ENCODE results near the gene SPPL3.

SPPL3 gene

DNA sequence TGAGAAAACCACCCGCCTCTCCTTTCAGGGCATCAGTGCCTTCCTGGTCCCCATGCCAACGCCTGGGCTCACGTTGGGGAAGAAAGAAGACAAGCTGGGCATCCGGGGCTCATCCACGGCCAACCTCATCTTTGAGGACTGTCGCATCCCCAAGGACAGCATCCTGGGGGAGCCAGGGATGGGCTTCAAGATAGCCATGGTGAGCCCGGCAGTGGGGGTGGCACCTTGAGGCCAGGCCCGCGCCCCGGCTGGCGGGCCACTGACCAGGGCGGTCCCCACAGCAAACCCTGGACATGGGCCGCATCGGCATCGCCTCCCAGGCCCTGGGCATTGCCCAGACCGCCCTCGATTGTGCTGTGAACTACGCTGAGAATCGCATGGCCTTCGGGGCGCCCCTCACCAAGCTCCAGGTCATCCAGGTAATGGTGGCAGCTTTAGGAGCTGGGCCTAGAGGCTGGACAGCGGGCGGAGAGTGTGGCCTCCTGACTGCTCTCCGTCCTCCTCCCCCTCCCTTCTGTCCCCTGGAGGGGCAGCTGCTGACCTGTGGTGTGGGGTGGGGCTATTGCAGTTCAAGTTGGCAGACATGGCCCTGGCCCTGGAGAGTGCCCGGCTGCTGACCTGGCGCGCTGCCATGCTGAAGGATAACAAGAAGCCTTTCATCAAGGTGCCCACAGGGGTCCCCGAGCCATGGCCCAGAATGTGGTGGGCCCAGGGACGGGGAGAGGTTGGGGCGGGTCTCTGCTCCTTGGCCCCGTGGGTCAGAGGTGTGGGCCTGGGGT lies 165.7 kb downstream of the SPPL3 start:
- ATAC-seq: no peak
- TF ChIP-seq BACH2 (CRISPR knock-in tag; IDR thresholded peaks at IDR 0.05; ENCODE audit: borderline replicate concordance): no peak
- TF ChIP-seq ESRRG (CRISPR knock-in tag; IDR thresholded peaks at IDR 0.05): no peak
- TF ChIP-seq, protein P1, sequence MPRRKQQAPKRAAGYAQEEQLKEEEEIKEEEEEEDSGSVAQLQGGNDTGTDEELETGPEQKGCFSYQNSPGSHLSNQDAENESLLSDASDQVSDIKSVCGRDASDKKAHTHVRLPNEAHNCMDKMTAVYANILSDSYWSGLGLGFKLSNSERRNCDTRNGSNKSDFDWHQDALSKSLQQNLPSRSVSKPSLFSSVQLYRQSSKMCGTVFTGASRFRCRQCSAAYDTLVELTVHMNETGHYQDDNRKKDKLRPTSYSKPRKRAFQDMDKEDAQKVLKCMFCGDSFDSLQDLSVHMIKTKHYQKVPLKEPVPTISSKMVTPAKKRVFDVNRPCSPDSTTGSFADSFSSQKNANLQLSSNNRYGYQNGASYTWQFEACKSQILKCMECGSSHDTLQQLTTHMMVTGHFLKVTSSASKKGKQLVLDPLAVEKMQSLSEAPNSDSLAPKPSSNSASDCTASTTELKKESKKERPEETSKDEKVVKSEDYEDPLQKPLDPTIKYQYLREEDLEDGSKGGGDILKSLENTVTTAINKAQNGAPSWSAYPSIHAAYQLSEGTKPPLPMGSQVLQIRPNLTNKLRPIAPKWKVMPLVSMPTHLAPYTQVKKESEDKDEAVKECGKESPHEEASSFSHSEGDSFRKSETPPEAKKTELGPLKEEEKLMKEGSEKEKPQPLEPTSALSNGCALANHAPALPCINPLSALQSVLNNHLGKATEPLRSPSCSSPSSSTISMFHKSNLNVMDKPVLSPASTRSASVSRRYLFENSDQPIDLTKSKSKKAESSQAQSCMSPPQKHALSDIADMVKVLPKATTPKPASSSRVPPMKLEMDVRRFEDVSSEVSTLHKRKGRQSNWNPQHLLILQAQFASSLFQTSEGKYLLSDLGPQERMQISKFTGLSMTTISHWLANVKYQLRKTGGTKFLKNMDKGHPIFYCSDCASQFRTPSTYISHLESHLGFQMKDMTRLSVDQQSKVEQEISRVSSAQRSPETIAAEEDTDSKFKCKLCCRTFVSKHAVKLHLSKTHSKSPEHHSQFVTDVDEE (CRISPR knock-in tag; IDR thresholded peaks at IDR 0.05): no peak
- no peak for TF ChIP-seq ISL1 (CRISPR knock-in tag; IDR thresholded peaks at IDR 0.05)
- no peak for TF ChIP-seq TCF4 (CRISPR knock-in tag; IDR thresholded peaks at IDR 0.05; ENCODE audit: borderline replicate concordance)
- no peak for TF ChIP-seq ZNF565 (CRISPR knock-in tag; conservative IDR thresholded peaks at IDR 0.05; ENCODE audit: low read depth)
- TF ChIP-seq RARB (CRISPR knock-in tag; IDR thresholded peaks at IDR 0.05): no peak
- TF ChIP-seq TOX (CRISPR knock-in tag; IDR thresholded peaks at IDR 0.05; ENCODE audit: borderline replicate concordance): no peak

DNA sequence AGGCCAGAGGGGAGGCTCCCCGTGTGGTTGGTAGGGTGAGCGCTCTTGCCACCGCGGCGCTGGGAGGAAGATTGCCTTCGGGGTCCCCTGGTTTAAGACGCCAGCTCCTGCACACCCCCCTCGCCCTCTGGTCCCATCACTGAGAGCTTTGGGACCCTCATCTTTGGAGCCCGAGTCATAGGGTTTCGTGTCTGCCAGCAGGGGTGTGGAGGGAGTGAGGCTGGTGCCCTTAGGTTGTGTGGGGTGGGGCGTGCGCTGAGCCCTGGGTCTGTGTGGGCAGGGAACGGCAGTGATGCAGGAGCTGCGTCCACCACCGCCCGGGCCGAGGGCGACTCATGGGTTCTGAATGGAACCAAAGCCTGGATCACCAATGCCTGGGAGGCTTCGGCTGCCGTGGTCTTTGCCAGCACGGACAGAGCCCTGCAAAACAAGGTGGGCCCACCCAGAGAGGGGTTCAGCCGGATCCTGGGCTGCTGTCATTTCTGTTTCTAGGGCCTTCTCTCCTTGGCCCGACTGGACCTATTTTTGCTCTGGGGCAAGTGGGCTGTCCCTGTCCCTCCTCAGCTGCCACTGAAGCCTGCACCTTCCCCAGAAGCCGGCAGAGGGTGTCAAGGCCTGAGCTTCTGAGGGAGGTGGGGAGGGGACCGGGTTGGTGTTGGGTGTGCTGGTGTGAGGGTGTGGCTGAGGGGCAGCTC lies 166.5 kb downstream of the SPPL3 start:
- peak; percentile 39 for ATAC-seq
- TF ChIP-seq ZNF8 (CRISPR knock-in tag; IDR thresholded peaks at IDR 0.05) (no peak), ARNTL (CRISPR knock-in tag; IDR thresholded peaks at IDR 0.05; ENCODE audit: borderline replicate concordance, low read depth) (no peak), SNAI2 (CRISPR knock-in tag; IDR thresholded peaks at IDR 0.05) (no peak), ZC3H10 (CRISPR knock-in tag; IDR thresholded peaks at IDR 0.05) (no peak), BACH2 (CRISPR knock-in tag; IDR thresholded peaks at IDR 0.05; ENCODE audit: borderline replicate concordance) (no peak)
- TF ChIP-seq, protein P2, sequence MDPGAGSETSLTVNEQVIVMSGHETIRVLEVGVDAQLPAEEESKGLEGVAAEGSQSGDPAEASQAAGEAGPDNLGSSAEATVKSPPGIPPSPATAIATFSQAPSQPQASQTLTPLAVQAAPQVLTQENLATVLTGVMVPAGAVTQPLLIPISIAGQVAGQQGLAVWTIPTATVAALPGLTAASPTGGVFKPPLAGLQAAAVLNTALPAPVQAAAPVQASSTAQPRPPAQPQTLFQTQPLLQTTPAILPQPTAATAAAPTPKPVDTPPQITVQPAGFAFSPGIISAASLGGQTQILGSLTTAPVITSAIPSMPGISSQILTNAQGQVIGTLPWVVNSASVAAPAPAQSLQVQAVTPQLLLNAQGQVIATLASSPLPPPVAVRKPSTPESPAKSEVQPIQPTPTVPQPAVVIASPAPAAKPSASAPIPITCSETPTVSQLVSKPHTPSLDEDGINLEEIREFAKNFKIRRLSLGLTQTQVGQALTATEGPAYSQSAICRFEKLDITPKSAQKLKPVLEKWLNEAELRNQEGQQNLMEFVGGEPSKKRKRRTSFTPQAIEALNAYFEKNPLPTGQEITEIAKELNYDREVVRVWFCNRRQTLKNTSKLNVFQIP (CRISPR knock-in tag; IDR thresholded peaks at IDR 0.05; ENCODE audit: borderline replicate concordance, low read depth): no peak

DNA sequence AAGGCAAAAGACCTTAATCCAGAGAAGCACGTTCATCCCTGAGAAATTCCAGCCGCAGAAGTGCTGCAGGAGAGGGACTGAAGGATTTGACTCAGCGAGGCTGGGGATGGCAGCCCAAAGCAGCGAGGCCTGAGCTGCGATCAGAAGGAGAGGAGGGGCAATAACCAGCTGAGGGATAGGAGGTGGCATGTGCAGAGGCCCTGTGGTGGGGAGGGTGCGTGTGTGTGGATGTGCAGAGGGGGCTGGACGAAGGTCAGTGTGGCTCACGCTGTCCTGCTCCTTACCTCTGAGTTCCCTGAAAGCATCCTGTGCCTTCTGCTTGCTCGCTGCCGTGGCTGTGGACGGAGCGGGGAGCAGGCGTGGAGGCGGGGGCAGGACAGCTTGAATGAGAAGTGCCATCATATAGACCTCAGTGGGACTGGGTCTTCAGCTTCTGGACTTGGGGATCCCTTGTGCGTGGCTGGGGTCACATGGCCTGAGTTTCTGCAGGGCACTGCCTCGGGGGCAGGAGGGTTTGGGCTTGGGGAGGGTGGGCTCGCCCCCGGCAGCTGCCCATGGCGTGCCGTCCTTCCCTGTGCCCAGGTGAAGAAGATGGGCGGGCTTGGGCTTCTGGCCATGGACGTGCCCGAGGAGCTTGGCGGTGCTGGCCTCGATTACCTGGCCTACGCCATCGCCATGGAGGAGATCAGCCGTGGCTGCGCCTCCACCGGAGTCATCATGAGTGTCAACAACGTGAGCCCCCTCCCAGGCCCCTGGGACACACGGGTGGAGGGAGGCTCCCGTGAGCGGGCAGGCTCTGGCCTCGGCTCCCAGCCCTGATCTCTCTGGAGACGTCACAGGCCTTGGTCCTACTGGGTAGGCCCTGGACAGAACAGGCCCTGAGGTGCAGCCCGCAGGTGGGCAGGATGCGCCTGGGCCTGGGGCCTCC lies 167.5 kb downstream of the SPPL3 start:
- TF ChIP-seq TCF4 (CRISPR knock-in tag; IDR thresholded peaks at IDR 0.05; ENCODE audit: borderline replicate concordance): no peak
- TF ChIP-seq ARNTL (CRISPR knock-in tag; IDR thresholded peaks at IDR 0.05; ENCODE audit: borderline replicate concordance, low read depth): no peak
- no peak for TF ChIP-seq BACH2 (CRISPR knock-in tag; IDR thresholded peaks at IDR 0.05; ENCODE audit: borderline replicate concordance)
- TF ChIP-seq OSR1 (CRISPR knock-in tag; IDR thresholded peaks at IDR 0.05): no peak
- no peak for TF ChIP-seq GLIS3 (CRISPR knock-in tag; IDR thresholded peaks at IDR 0.05)
- no peak for TF ChIP-seq ZNF565 (CRISPR knock-in tag; conservative IDR thresholded peaks at IDR 0.05; ENCODE audit: low read depth)
- TF ChIP-seq ZNF70 (CRISPR knock-in tag; IDR thresholded peaks at IDR 0.05): no peak
- no peak for TF ChIP-seq CSDC2 (CRISPR knock-in tag; IDR thresholded peaks at IDR 0.05)
- no peak for TF ChIP-seq SNAI2 (CRISPR knock-in tag; IDR thresholded peaks at IDR 0.05)
- TF ChIP-seq, protein P1 (CRISPR knock-in tag; IDR thresholded peaks at IDR 0.05): no peak
- TF ChIP-seq, protein P2 (CRISPR knock-in tag; IDR thresholded peaks at IDR 0.05; ENCODE audit: borderline replicate concordance, low read depth): no peak
- no peak for TF ChIP-seq ISL1 (CRISPR knock-in tag; IDR thresholded peaks at IDR 0.05)
- ATAC-seq: no peak; the same call in 2 of the 3 replicates

All from SK-N-SH treated with all-trans-retinoic acid at 6 μM for 48 hours (cell line).